ENCODE data around the gene RETREG3.
A peak's percentile ranks its signal among the peaks of the same experiment; 100 is the strongest.
"Not testable (repeated sequence)": the region's sequence is repeated elsewhere in the genome, so short reads cannot be mapped to it uniquely, and the experiment has no call there.

The RETREG3 gene

GRCh38 chr17:42553161-42553818, 55.9 kb downstream of the RETREG3 start:
- peak; percentile 75 for DNase-seq (ENCODE audit: low read depth, low spot score)

GRCh38 chr17:42552736-42553135, 56.4 kb downstream of the RETREG3 start, which contains the start of gene HSD17B1:
TSS of gene HSD17B1 (plus strand) at chr17:42552923. CDS start at chr17:42552934, 11 bp downstream.
- DNase-seq (ENCODE audit: low read depth, low spot score), result not testable (repeated sequence)

- DNase-seq (ENCODE audit: low read depth, low spot score), result no peak
Observed at GRCh38 chr17:42548993-42549755, 60.0 kb downstream of the RETREG3 start.

- peak; percentile 93 for DNase-seq (ENCODE audit: low read depth, low spot score)
Observed at GRCh38 chr17:42548070-42548837, 60.9 kb downstream of the RETREG3 start.

GRCh38 chr17:42547698-42548069, 61.5 kb downstream of the RETREG3 start:
- no peak for DNase-seq (ENCODE audit: low read depth, low spot score)

GRCh38 chr17:42547001-42547461, 62.1 kb downstream of the RETREG3 start:
- DNase-seq (ENCODE audit: low read depth, low spot score), result no peak

GRCh38 chr17:42545755-42546505, 63.2 kb downstream of the RETREG3 start:
- not testable (repeated sequence) for DNase-seq (ENCODE audit: low read depth, low spot score)

GRCh38 chr17:42544874-42545283, 64.3 kb downstream of the RETREG3 start:
- DNase-seq (ENCODE audit: low read depth, low spot score), result no peak

- no peak for DNase-seq (ENCODE audit: low read depth, low spot score)
Observed at GRCh38 chr17:42543190-42544079, 65.7 kb downstream of the RETREG3 start.

- no peak for DNase-seq (ENCODE audit: low read depth, low spot score)
Observed at GRCh38 chr17:42541041-42541833, 67.9 kb downstream of the RETREG3 start.

GRCh38 chr17:42540558-42540957, 68.6 kb downstream of the RETREG3 start:
- not testable (repeated sequence) for DNase-seq (ENCODE audit: low read depth, low spot score)

GRCh38 chr17:42538482-42538881, 70.7 kb downstream of the RETREG3 start:
- no peak for DNase-seq (ENCODE audit: low read depth, low spot score)

- no peak for DNase-seq (ENCODE audit: low read depth, low spot score)
Observed at GRCh38 chr17:42537826-42538451, 71.2 kb downstream of the RETREG3 start.

- no peak for DNase-seq (ENCODE audit: low read depth, low spot score)
Observed at GRCh38 chr17:42537156-42537805, 71.9 kb downstream of the RETREG3 start.

- peak; percentile 85 for DNase-seq (ENCODE audit: low read depth, low spot score)
Observed at GRCh38 chr17:42536372-42537155, 72.6 kb downstream of the RETREG3 start.

- peak; percentile 85 for DNase-seq (ENCODE audit: low read depth, low spot score)
Observed at GRCh38 chr17:42536048-42536371, 73.2 kb downstream of the RETREG3 start, which contains the start of gene NAGLU. TSS of gene NAGLU (plus strand) at chr17:42536241. CDS start at chr17:42536273, 32 bp downstream.

GRCh38 chr17:42535155-42536047, 73.8 kb downstream of the RETREG3 start:
- no peak for DNase-seq (ENCODE audit: low read depth, low spot score)

All from ELF-1 (cell line).